HG03064 (cell line): ENCODE measurements around the gene NEFH.
"Not testable (repeated sequence)": the region's sequence is repeated elsewhere in the genome, so short reads cannot be mapped to it uniquely, and the experiment has no call there.

ENCODE experiments used
- ATAC-seq: cut with Tn5 transposase; IDR thresholded peaks from one replicate; pipeline ENCODE4 v1.9.1; 2021; ENCODE audit warnings: low read depth; ENCODE audit not compliant: unreplicated experiment

The NEFH gene

GRCh38 chr22:29489127-29489780, 9.2 kb downstream of the NEFH start:
- ATAC-seq: not testable (repeated sequence)

DNA sequence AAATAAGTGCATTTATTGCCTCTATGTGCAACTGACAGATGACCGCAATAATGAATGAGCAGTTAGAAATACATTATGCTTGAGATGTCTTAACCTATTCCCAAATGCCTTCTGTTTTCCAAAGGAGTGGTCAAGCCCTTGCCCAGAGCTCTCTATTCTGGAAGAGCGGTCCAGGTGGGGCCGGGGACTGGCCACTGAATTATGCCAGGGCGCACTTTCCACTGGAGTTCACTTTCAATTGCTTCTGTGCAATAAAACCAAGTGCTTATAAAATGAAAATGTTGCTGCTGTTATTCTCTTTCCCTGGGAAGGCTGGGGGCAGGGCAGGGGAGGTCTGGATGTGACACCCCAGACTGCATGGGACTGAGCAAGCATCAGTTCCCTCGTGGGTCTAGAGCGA, 11.0 kb downstream of the NEFH start:
- no peak for ATAC-seq

GRCh38 chr22:29493636-29494035, 13.6 kb downstream of the NEFH start:
- ATAC-seq: no peak

DNA sequence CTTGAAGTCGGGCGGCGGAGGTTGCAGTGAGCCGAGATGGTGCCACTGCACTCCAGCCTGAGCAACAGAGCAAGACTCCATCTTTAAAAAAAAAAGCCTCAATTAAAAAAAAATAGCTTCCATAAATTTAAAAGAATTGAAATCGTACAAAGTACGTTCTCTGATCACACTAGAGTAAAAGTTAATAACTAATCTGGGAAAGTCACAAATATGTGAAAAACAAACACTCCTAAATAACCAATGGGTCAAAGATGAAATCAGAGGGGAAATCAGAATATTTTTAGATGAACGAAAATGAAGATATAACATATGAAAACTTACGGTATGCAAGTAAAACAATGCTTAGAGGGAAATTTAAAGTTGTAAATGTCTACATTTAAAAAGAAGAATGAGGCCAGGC, 19.8 kb downstream of the NEFH start:
- ATAC-seq: no peak

GRCh38 chr22:29503811-29504372, 23.9 kb downstream of the NEFH start:
- ATAC-seq: no peak

DNA sequence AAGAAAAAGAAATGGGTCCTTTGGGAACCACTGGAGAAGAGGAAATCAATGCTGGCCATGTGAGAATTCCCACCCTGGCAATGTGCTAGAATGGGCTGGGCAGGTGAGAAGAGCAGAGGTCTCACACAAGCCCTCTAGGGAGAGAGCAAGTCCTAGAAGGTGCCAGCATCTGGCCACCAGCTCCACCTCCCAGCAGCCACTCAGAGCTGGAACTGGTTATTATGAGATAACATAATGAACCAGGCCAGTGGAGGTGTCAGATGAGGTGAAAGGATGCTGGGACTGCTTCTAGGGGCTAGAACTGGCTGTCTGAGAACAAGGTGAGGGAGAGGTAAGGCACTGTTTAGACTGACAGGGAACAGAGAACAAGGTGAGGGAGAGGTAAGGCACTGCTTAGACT, 29.3 kb downstream of the NEFH start:
- ATAC-seq: no peak

DNA sequence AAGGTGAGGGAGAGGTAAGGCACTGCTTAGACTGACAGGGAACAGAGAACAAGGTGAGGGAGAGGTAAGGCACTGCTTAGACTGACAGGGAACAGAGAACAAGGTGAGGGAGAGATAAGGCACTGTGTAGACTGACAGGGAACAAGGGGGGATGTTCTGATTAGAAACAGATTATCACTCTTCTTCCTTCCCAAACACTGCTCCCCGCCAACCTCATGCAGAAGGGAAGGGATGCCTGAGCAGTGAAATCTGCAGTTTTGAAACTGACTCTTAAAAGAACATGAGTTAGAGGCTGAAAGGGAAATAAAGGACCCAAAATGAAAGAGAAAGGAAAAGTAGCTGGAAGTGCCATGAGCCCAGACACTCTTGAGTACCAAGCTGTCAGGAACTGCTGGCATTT, 29.8 kb downstream of the NEFH start:
- ATAC-seq: no peak

- ATAC-seq: no peak
These were observed 30.5 kb downstream of the NEFH start for GRCh38 chr22:29510542-29510941.

- no peak for ATAC-seq
These were observed 31.3 kb downstream of the NEFH start for GRCh38 chr22:29511126-29511862.

GRCh38 chr22:29512031-29512430, 32.0 kb downstream of the NEFH start:
- no peak for ATAC-seq

GRCh38 chr22:29517215-29517908, 37.3 kb downstream of the NEFH start:
- no peak for ATAC-seq

DNA sequence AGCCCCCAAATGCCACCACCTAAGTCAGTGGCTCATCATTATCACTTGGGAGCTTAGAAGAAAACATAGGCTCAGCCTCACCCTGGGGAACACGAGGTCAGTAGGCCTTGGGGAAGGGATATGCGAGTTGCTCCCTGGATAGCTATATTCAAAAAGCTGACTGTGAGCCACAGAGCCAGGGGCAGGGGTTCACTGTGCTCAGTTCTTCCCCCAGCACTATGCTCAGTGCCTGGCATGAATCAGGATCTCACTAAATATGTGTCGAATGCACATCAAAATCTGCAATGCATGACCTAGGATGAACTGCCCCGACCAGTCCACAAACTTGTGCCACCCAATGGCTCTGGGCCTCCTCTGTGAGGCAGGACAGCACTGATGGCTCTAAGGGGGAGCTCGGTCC, 38.4 kb downstream of the NEFH start:
- ATAC-seq: no peak

DNA sequence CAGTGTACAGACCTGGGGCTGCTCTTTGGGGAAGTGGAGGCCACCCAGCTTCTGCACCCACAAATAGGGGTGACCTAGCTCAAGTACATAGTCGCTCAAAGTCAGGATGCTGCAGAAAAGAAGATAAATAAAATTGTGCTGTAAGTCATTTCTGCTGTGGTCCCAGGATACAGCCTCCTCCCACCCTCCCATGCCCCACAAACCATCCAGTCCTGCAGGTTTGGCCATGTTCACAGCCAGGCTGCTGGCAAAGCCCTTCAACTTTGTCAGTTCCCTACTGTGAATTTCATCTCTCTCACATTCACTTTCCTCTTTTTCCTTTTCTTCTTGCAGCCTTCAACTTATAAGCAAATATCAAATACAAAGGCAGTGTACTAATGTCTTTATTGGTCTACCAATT, 40.0 kb downstream of the NEFH start:
- no peak for ATAC-seq

GRCh38 chr22:29520851-29521250, 40.8 kb downstream of the NEFH start:
- no peak for ATAC-seq

GRCh38 chr22:29521526-29521925, 41.5 kb downstream of the NEFH start:
- no peak for ATAC-seq

- no peak for ATAC-seq
These were observed 43.7 kb downstream of the NEFH start for GRCh38 chr22:29523761-29524160.

GRCh38 chr22:29524442-29525191, 44.6 kb downstream of the NEFH start:
- ATAC-seq: no peak

- ATAC-seq: no peak
These were observed 48.1 kb downstream of the NEFH start for GRCh38 chr22:29528144-29528543.

- no peak for ATAC-seq
These were observed 50.7 kb downstream of the NEFH start for GRCh38 chr22:29530716-29531115.

DNA sequence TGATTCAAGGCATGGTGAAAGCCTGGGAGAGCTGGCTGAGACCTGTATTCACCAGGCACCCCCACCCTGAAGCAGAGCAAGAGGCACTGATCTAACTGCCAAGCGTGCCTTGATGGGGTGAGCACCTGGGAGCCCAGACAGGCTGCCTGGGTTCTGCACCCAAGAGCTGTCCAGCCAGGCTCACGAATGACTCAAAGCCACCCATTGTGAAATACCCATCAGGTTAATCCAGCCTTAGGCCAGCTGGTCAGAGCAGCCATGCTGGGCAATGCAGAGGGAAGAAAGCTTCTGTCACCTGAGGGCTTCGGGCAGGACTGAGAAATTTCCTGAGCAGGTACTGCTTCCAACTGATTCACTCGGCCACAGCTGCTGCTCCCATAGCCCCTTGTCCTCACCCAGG, 51.4 kb downstream of the NEFH start:
- ATAC-seq: no peak

DNA sequence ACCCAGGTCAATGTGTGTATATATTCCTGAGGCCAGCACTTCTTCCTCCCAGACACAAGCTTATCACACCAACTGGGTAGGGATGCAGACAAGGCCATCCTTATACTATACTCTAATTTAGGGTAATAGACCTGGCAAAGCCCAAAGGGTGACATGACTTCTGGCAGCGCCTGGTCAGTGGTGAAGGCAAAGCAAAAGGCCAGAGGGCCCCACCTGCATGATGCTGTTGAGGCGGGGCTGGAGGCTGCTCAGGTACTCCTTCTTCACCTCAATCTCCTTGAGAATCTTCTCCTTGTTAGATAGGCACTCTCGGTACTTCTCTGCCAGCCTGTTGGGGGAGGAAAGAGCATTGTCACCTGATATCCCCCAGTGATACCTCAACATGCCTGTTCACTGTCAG, 56.4 kb downstream of the NEFH start:
- ATAC-seq: no peak
